ENCODE results near the gene PNRC2.

- TF ChIP-seq POLR2A (IDR thresholded peaks at IDR 0.05) (no peak), CTCF (IDR thresholded peaks at IDR 0.05) (no peak)
These were observed 35.0 kb upstream of the PNRC2 start for GRCh38 chr1:23924601-23925000.
